HG02798 (cell line): Measurements from ENCODE around the gene COX19.

ENCODE experiments used
- ATAC-seq: cut with Tn5 transposase; IDR thresholded peaks from one replicate; pipeline ENCODE4 v1.9.1; 2021; ENCODE audit warnings: mild to moderate bottlenecking; ENCODE audit not compliant: unreplicated experiment, poor library complexity

Gene COX19

DNA sequence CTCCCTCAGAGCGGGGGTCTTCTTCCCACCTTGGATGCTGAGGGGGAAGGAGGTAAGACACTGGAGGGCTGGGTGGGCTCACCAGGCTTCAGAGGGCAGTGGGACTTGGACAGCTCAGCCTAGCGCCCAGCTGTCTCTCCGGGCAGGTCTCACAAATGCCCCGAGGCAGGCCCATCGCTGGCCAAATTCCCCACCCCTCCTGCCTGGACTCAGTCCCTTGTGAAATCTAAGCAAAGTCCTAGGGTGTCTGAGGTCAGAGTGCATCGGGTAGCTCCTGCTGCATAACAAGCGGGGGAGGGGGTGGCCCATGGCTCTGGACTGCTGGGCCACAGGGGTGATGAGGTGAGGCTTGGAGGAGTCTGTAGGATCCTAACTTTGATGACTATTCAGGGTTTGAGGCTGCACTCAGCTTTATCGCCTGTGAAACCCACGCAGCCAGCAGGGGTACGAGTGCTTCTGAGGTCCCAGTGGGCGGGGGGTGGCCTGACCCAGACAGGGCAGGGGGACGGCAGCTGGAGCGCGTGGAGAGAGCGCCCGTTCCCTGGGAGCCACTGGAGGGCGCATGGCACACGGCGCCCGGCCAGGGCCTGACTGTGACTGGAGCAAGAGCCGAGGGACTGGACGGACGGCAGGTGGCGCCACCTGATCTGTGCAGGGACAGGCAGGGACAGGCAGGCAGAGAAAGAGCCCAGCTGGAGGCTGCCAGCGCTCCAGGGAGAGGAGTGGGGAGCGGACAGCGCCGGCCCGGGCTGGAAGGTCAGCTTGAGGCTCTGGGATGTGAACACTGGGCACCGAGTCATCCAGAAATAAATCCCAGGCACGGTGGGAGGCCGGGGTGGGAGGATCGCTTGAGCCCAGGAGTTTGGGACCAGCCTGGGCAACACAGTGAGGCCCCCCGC is 17.6 kb upstream of the COX19 start:
- peak; percentile 90 for ATAC-seq

DNA sequence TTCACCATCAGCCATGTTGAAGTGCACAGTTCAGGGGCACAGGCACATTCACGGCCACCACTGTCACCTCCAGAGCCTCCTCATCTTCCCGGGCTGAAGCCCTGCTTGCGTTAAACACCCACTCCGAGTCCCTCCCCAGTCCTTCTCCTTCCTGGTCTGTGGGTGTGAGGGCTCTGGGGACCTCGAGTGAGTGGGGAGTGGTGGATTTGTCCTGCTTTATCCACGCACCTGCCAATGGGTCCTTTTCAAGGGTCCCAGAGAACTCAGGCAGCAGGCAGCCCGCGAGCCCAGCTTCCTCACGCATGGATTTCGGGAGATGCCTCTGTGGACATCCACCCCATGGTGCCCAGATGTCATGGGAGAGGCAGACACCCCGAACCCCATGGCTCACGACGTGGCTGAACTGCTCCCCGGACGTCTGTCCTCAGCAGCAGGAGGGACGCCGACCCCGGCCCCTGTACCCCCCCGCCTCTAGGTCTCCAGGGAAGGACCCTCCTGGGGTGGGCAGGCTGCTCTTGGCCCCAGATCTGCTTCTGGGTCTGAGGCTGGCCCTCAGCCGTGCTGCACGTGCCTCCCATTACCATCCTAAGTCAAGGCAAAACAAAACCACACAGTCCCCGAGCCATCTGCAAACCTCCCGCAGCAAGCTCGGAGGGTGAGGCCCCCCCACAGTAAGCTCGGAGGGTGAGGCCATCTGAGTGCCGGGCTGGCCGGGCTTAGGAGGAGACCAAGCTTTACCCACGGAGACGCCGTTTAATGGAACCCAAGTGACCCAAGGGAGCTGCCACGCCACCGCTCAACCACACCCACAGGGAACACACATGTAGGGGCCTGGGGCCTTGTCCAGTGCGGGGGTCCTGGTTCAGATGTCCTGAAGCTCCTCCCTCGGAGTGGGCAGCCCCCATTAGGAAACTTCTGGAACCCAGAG is 16.6 kb upstream of the COX19 start:
- no peak for ATAC-seq

DNA sequence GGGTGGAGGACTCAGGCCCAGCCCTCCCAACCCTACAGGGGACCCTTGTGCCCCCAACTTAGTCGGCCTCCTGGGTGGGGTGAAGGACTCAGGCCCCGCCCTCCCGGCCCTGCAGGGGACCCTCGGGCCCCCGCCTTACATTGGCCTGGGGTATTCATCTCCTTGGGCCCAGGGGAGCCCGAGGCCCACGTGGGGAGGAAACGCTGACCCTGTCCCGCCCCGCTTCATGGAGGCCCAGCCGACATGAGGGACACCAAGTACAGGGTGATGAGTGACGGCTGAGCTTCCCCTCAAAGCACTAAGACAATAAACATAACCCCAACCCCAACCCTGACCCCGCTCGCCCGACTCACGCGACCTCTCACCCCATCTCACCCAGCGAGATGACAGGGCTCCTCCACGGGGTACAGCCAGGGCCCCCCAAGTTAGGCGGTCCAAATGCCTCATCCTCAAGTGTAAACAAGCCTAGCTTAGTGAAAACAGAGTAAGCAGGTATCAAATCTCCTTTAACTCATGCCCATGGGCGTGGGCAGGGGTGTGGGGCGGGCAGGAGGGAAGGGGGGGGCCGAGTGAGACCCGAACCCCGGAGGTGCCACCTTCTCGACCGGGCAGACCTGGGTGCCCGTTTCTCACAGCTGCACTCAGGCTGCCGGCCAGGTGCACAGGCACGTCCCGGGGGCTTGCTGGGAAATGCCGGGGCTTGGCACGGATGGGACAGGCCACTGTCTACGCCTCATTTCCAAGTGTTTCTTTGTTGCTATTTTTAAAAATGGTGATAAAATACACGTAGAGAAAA is 15.8 kb upstream of the COX19 start:
- no peak for ATAC-seq

DNA sequence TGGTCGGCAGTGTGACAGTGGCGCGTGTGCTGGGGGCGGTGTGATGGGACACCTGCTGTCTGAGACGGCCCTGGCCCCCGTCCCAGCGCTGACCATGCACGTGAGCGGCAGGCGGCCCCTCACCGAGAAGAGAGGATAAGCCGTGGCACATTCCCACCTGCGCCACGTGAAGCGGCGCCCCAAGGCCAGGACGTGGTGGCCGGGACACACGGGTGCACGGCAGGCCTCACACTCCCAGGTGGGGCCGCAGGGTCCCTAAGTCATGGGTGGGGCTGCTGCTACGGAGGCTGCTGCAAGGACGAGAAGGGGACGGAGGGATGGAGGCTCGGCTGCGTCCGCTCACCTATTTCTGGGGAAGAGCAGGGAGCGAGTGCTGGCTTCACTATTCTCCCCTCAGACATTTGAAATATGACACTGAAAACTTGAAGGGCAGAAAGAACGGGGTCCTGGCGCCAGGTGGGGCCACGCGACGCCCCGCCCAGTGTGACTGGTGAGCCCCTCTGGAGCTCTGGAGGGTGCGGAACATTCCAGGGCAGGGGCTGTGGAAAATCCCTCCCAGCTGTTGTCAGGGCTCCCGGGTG is 15.1 kb upstream of the COX19 start:
- ATAC-seq: no peak

DNA sequence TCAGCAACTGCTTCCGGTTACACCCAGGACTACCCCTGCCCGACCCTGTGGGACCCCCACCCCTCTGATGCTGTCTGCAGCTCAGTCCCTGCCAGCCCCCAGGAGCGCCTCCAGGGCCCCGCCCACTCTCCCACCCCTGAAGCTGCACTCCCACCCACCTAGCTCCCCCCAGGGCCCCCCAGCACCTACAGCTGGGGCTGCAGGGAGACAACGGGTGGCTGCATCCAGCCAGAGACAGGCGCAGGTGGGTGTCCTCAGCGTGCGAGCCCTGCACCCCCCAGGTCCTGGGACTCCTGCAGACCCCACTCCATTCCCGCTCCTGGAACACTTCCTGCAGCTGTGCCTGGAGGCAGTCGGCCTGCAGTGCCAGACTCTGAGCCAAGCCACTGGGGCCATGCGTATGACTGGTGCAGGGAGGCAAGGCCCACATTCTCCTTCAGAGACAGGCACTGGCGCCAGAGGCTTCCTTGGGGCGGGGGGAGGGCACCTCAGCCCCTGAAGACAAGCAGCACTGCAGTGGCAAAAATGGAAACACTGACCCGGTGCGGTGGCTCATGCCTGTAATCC is 13.7 kb upstream of the COX19 start:
- ATAC-seq: no peak

DNA sequence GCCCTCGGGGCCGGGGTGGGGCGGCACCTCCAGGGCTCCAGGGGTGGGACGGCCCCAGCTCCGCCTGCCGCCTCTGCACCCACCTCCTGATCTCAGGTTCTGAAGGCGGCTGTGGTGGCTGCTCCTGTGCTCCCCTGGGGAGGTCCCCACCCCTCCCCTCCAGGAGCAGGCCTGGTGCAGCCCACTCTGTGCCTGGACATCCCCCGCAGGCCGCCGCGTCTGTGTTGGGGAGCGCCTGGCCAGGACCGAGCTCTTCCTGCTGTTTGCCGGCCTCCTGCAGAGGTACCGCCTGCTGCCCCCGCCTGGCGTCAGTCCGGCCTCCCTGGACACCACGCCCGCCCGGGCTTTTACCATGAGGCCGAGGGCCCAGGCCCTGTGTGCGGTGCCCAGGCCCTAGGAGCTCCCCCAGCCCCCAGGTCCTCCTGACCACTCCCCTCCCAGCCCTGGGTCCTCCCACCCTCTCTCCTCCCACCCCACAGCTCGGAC is 13.1 kb upstream of the COX19 start:
- ATAC-seq: no peak

DNA sequence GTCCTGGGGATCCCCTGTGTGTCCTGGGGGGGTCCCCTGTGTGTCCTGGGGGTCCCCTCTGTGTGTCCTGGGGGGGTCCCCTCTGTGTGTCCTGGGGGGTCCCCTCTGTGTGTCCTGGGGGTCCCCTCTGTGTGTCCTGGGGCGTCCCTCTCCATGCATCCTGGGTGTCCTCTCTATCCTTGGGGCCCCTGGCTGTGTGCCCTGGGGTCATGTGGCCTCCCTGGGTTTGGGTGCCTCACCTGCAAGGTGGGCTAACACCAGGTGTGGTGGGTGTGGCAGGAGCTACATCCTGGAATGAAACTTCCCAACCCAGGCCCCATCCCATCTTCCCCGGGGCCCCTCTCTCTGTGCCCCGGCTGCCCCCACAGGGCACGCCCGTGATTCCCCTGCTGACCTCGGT is 12.6 kb upstream of the COX19 start:
- no peak for ATAC-seq

DNA sequence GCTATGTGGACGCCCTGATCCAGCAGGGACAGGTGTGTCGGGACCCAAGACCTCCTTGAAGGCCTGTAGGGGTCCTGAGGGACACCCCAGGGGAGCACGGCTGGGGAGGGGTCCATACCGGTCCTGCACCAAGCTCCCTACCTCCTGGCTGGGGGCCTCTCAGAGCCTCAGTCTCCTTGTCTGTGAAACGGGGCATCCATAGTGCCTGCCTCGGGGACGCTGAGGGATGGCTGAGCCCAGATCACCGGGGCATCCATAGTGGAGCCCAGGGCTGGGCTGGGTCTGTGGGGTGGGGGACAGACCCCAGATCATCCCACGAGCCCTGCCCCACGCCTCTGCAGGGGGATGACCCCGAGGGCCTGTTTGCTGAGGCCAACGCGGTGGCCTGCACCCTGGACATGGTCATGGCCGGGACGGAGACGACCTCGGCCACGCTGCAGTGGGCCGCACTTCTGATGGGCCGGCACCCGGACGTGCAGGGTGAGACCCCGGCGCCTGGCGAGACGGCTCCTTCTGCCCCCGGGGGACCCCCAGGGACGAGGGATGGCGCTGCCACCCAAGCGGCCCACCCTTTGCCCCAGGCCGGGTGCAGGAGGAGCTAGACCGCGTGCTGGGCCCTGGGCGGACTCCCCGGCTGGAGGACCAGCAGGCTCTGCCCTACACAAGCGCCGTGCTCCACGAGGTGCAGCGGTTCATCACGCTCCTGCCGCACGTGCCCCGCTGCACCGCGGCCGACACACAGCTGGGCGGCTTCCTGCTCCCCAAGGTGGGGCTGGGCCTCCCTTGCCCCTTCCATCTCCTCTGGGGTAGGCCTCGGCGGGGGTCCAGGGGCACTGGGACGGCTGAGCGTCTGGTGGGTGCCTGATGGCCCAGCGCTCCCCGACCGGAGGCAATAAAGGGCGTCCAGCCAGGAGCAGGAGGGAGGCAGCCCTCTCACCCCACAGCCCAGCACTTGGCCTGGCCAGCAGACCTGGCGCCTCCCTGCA is 11.7 kb upstream of the COX19 start:
- ATAC-seq: no peak

DNA sequence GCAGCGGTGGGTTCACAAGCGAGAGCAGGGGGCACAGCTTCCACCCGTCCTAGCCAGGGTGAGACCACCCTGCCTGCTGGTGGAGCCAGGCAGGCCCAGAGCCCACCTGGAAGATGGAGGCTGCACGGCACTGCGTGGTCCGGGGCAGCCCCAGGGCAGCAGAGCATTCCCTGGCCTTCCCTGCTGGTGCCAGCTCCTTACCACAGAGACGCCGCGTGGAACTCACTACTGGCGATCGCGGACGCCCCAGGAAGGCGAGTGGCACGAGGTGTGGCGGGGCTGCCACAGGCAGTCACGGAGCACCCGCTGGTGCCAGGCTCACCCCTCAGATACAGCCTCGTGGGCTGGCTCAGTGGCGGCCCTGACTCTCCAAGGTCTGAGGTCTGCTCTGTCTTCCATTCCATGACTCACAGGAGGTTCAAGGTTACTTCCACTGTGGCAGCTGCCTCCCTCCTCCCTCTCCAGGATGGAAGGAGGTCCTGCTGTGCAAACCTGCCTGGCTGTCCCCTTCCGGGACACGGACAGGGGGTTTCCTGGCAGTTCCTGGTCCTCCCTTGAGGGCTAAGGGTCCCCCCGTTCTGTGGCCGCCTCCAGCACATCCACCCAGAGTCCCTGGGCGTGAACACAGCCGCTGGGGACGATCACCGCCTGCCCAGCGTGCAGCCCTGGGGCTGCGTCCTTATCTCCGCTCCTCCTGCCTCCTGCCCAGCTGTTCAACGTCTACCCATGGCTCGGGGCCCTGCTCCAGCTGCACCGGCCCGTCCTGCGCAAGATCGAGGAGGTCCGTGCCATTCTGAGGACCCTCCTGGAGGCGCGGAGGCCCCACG is 10.8 kb upstream of the COX19 start:
- no peak for ATAC-seq

DNA sequence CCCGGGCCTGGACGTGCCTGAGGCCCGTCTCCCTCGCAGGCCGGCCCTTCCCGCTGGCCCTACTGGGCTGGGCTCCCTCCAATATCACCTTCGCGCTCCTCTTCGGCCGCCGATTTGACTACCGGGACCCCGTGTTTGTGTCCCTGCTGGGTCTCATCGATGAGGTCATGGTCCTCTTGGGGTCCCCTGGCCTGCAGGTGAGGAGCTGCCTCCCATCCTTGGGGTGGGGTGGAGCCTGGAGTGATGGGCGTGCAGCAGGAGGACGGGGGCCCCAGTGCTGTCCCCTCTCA is 9.7 kb upstream of the COX19 start:
- ATAC-seq: no peak

DNA sequence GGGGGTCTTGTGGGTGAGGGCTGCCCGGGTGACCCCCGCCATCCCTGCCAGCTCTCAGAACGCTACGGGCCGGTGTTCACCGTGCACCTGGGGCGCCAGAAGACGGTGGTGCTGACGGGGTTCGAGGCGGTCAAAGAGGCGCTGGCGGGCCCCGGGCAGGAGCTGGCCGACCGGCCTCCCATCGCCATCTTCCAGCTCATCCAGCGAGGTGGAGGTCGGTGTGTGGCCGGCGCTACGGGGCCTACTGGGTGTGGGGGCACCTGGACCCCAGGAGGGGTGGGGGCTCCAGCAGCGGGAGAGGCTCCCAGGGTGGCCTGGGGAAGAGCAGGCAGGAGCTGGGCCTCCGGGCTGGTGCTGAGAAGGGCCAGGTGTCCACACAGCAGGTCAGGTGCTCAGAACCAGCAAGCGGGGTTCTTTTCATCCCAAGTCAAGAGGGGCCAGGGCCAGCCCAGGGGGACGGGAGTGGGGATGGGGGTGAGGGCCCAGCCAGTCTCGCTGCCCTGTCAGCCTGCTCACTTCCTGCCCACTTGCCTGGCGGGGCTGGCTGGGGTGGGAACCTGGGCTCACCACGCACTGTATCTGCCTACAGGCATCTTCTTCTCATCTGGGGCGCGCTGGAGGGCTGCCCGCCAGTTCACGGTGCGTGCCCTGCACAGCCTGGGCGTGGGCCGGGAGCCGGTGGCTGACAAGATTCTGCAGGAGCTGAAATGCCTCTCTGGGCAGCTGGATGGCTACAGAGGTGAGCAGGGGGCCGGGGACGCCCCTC is 9.2 kb upstream of the COX19 start:
- ATAC-seq: no peak

DNA sequence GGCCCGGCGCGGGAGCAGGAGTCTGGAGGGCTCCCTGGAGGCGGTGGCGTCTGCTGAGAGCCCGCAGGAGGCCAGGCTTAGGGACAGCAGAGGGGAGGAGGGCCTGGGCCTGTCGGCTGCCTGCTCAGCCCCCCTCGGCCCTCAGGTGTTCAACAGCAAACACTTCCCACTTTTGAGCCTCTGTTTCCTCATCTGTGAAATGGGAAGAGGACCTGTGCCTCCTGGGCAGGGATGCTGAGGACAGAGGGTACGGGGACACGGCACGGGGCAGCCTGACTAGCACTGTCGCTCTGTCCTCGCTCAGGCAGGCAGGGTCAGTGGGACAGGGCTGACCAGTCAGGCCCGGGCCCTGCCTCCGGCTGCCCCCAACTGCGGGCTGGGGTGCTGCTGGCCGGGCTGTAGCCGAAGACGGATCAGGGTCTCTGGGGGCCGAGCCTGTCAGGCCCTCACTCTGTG is 8.3 kb upstream of the COX19 start:
- ATAC-seq: no peak

DNA sequence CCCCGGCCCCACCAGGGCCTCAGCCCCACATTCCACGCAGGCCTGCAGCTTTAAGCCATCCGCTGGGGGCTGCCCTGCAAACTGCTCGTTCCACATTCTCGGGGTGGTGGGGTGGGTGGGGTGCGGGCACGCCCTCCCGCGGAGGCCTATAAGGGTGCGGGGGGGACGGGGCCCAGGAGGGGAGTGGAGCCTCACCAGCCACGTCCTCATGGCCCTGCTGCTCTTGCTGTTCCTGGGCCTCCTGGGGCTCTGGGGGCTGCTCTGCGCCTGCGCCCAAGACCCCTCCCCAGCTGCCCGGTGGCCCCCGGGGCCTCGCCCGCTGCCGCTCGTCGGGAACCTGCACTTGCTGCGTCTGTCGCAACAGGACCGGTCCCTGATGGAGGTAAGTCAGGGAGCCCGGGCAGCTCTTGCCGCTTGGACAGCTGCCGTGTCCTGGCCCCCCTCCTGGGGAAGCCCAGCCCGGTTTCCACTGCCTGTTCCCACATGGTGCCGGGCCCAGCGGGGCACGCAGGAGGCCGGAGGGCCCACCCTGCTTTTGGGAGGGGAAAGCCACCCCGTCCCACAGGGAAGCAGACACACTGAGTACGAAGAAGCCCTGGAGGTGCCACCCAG is 7.8 kb upstream of the COX19 start, which contains the start of gene CYP2W1:
Gene CYP2W1, plus strand, starts transcription at position 178 of the 612 bp plus-strand sequence. Its CDS starts 31 bp downstream, at position 209.
- ATAC-seq: no peak

DNA sequence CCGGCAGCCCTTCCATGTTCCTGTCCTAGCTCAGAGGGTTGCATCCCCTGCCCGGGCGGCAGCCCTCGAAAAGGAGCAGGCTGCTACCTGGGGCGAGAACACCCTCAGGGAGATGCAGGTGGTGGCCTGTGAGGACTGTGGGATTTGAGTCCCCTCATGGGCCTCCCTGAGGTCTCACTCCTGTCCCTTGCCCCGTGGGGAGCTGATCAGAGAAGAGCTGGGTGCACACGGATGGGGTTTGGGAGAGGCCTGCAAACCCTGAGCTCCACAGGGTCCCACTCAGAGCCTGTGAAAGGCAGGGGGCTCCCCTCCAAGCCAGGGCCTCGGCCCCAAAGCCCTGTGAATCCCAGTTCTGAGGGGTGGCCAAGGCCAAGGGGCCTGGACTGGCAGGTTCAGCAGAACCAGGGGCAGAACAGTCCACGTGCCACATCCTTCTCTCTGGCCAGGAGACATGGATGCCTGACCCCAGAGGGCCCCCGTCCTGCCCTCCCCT is 7.2 kb upstream of the COX19 start:
- no peak for ATAC-seq

DNA sequence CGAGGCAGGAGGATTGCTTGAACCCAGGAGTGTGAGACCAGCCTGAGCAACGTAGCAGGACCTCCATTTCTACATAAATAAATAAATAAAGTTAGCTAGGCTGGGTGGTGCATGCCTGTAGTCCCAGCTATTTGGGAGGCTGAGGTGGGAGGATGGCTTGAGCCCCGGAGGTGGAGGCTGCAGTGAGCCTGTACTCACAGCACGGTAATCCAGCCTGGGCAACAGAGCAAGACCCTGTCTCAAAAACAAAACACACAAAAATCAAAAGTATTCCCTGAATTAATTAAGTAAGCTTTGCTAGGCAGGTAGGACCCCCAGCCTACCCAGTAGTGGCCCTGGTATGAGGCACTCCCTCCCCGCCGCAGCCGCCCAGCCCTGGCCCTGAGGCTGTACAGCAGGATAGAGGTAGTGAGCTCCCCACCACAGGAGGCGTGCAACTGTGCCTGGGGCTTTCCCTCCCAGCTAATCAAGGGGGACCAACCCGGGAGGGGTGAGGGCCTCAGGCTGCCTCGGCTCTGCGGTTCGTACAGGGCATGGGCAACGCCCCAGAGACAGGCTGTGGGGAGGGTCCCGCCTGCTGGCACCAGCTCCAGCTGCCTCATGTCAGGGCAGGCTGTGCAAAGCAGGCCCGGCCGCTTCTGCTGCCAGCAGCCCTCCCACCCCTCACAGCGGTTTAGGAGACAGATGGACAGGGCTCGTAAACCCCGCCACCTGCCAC is 6.6 kb upstream of the COX19 start:
- ATAC-seq: no peak
